NCI-H1694 treated with DMSO at 0.1 percent for 48 hours (cell line): ENCODE data around the gene ZC3H14.

Source experiments
- DNase-seq: peaks from one replicate; lab custom pipeline; 2025; lab: John Stamatoyannopoulos, UW

Gene ZC3H14

GRCh38 chr14:88604212-88604611 is 41.4 kb downstream of the ZC3H14 start:
- DNase-seq: peak; percentile 98

- no peak for DNase-seq
These were observed 42.8 kb downstream of the ZC3H14 start for GRCh38 chr14:88605594-88605993.

- DNase-seq: no peak
These were observed 45.0 kb downstream of the ZC3H14 start for GRCh38 chr14:88607829-88608228.

GRCh38 chr14:88611878-88612277 is 49.0 kb downstream of the ZC3H14 start:
- DNase-seq: no peak

GRCh38 chr14:88612981-88613380 is 50.1 kb downstream of the ZC3H14 start:
- DNase-seq: no peak

- no peak for DNase-seq
These were observed 50.7 kb downstream of the ZC3H14 start for GRCh38 chr14:88613552-88614010.

- DNase-seq: no peak
These were observed 51.5 kb downstream of the ZC3H14 start for GRCh38 chr14:88614218-88614907.

- DNase-seq: no peak
These were observed 53.9 kb downstream of the ZC3H14 start for GRCh38 chr14:88616697-88617096.

GRCh38 chr14:88617479-88617878 is 54.6 kb downstream of the ZC3H14 start:
- no peak for DNase-seq

GRCh38 chr14:88618476-88618875 is 55.6 kb downstream of the ZC3H14 start:
- no peak for DNase-seq

GRCh38 chr14:88621100-88621499 is 58.3 kb downstream of the ZC3H14 start:
- DNase-seq: no peak

- no peak for DNase-seq
These were observed 62.8 kb downstream of the ZC3H14 start for GRCh38 chr14:88625671-88626070.

- DNase-seq: no peak
These were observed 65.2 kb downstream of the ZC3H14 start for GRCh38 chr14:88628033-88628432.

- no peak for DNase-seq
These were observed 65.6 kb downstream of the ZC3H14 start for GRCh38 chr14:88628462-88628861.

GRCh38 chr14:88630565-88630964 is 67.7 kb downstream of the ZC3H14 start:
- DNase-seq: no peak

GRCh38 chr14:88631091-88631490 is 68.3 kb downstream of the ZC3H14 start:
- DNase-seq: no peak

GRCh38 chr14:88632512-88632911 is 69.7 kb downstream of the ZC3H14 start:
- DNase-seq: no peak

- DNase-seq: no peak
These were observed 76.4 kb downstream of the ZC3H14 start for GRCh38 chr14:88639221-88639620.

- no peak for DNase-seq
These were observed 97.2 kb downstream of the ZC3H14 start for GRCh38 chr14:88660056-88660455.

- peak; percentile 93 for DNase-seq
These were observed 104.9 kb downstream of the ZC3H14 start for GRCh38 chr14:88667555-88668273.

GRCh38 chr14:88668448-88669116 is 105.7 kb downstream of the ZC3H14 start:
- DNase-seq: no peak

GRCh38 chr14:88669346-88669745 is 106.5 kb downstream of the ZC3H14 start:
- no peak for DNase-seq
